Measurements from ENCODE around the gene SMYD4.

GRCh38 chr17:1796800-1797199 lies 32.9 kb downstream of the SMYD4 start:
- TF ChIP-seq CTCF (IDR thresholded peaks at IDR 0.05; ENCODE audit: low read depth, low read length): no peak
- no peak for TF ChIP-seq POLR2A (IDR thresholded peaks at IDR 0.05; ENCODE audit: extremely low read depth, insufficient read length)

Measured in NB4 (cell line).